Measurements from ENCODE around the gene SCG5. TPM values are rescaled to one million over a fixed set of nuclear protein-coding genes. Genes with fewer than 3 reads are reported as not detected.

Gene SCG5
- total and polyA plus RNA-seq, 10 of the 15 experiments (the other 5 are each of a cell fraction or from before 2014, with no cell fraction given), result 0.13 to 0.62 (median 0.48) TPM

- in situ Hi-C loops (cut with MboI) (no loop called here), intact Hi-C loops (cut with micrococcal nuclease; ENCODE audit: unreplicated experiment) (no loop called here)
- Histone ChIP-seq H3K9ac (ENCODE audit: control insufficient read depth, insufficient read depth, low read length) (no peak overlapping the region), H3K4me2 (ENCODE audit: control insufficient read depth, insufficient read depth) (no peak overlapping the region), H3K79me2 (ENCODE audit: control insufficient read depth, insufficient read depth, low read length) (no peaks in the 10 kb centered on the region), H3K4me3 (no peak overlapping the region), H3K9me3 (replicated peaks; ENCODE audit: control insufficient read depth, insufficient read depth, low read length) (no peaks in the 10 kb centered on the region), H3K36me3 (ENCODE audit: control insufficient read depth in 2 of 2, insufficient read depth in 2 of 2, low read length in 1 of 2) (no peaks in the 10 kb centered on the region), H4K20me1 (ENCODE audit: control insufficient read depth, insufficient read depth) (no peaks in the 10 kb centered on the region), H3K27me3 (replicated peaks in 1 of 2; ENCODE audit: control insufficient read depth in 2 of 2, insufficient read depth in 2 of 2, low read length in 1 of 2) (no peaks in the 10 kb centered on the region), H2AFZ (ENCODE audit: control insufficient read depth, low read depth, low read length) (no peak overlapping the region), H3K4me1 (ENCODE audit: control insufficient read depth, insufficient read depth, low read length) (no peaks in the 10 kb centered on the region), H3K27ac (ENCODE audit: control insufficient read depth, insufficient read depth) (no peak overlapping the region)
- BruUV-seq (replicated peaks), result no TSS peak
- ChIA-PET SMC1A (ENCODE audit: uncharacterized antibody, unreplicated experiment) (no interaction called here), POLR2A (no interaction called here), CTCF (interaction anchor here (0.9 to 1.2 kb wide), 3 partner anchors 10 to 323 kb away, joined by 3 to 5 read pairs (median 3); no protein-coding TSS in a partner anchor), RAD21 (ENCODE audit: unreplicated experiment) (no interaction called here)
- ATAC-seq (no peak), DNase-seq (ENCODE audit: low read depth, low spot score) (no peak), FAIRE-seq (no peak)
- no peak for TF ChIP-seq RCOR1 (conservative IDR thresholded peaks at IDR 0.05; ENCODE audit: low read depth, low read length)
- no peak for TF ChIP-seq JUND (IDR thresholded peaks at IDR 0.05; ENCODE audit: low read depth, low read length)
- no peak for TF ChIP-seq GATAD2B (conservative IDR thresholded peaks at IDR 0.05; ENCODE audit: low read depth)
- no peak for TF ChIP-seq LARP7 (IDR thresholded peaks at IDR 0.05)
- TF ChIP-seq, protein P1, sequence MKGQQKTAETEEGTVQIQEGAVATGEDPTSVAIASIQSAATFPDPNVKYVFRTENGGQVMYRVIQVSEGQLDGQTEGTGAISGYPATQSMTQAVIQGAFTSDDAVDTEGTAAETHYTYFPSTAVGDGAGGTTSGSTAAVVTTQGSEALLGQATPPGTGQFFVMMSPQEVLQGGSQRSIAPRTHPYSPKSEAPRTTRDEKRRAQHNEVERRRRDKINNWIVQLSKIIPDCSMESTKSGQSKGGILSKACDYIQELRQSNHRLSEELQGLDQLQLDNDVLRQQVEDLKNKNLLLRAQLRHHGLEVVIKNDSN (IDR thresholded peaks at IDR 0.05; ENCODE audit: borderline replicate concordance, extremely low read length, insufficient read depth, low read depth, low read length), result no peak
- WGBS (ENCODE audit: insufficient coverage, insufficient replicate concordance, low lambda C conversion rate, missing lambda C conversion rate), result 95% methylated on average over 29 of the region's 29 CpGs
Observed at GRCh38 chr15:32671339-32672325, 30.1 kb downstream of the SCG5 start.
